ENCODE data around the gene TACR1. TPM values are rescaled to one million over a fixed set of nuclear protein-coding genes. Genes with fewer than 3 reads are reported as not detected.

Gene TACR1
- total and polyA plus RNA-seq, 2 experiments from 2014 or later: 0.13 to 0.19 TPM

- no peaks in the 10 kb centered on the region for H3K36me3 ChIP-seq (replicated peaks; ENCODE audit: insufficient read depth, low read depth)
- no peak overlapping the region for H3K27ac ChIP-seq
- no peaks in the 10 kb centered on the region for H4K20me1 ChIP-seq (ENCODE audit: insufficient read depth, poor library complexity, severe bottlenecking)
- no peak overlapping the region for H3K4me2 ChIP-seq
- no peak for DNase-seq (ENCODE audit: low spot score)
- 88% methylated on average over 4 of the region's 4 CpGs for WGBS (ENCODE audit: low lambda C conversion rate, missing lambda C conversion rate)
- H3K9me2 ChIP-seq (replicated peaks; ENCODE audit: insufficient read depth): no peaks in the 10 kb centered on the region
- no peaks in the 10 kb centered on the region for H3K4me1 ChIP-seq (ENCODE audit: insufficient read depth)
- H2AFZ ChIP-seq: no peak overlapping the region
- no peak overlapping the region for H3K4me3 ChIP-seq
- H3K27me3 ChIP-seq: no peaks in the 10 kb centered on the region
- TF ChIP-seq CTCF (IDR thresholded peaks at IDR 0.05; ENCODE audit: poor library complexity) (no peak), EZH2phosphoT487 (IDR thresholded peaks at IDR 0.05; ENCODE audit: low read depth, severe bottlenecking, unreplicated experiment) (no peak), EZH2 (IDR thresholded peaks at IDR 0.05; ENCODE audit: borderline replicate concordance) (no peak)
- no peaks in the 10 kb centered on the region for H3K79me2 ChIP-seq
- H3K9me3 ChIP-seq (ENCODE audit: low read depth): no peaks in the 10 kb centered on the region
Measured at GRCh38 chr2:75233965-75234364, 34.6 kb upstream of the TACR1 start.

- Histone ChIP-seq H3K9me3 (ENCODE audit: low read depth) (no peaks in the 10 kb centered on the region), H3K4me3 (no peak overlapping the region), H3K36me3 (replicated peaks; ENCODE audit: insufficient read depth, low read depth) (no peaks in the 10 kb centered on the region), H3K4me1 (ENCODE audit: insufficient read depth) (no peaks in the 10 kb centered on the region), H3K27me3 (no peaks in the 10 kb centered on the region), H3K79me2 (no peaks in the 10 kb centered on the region), H3K27ac (no peak overlapping the region), H4K20me1 (ENCODE audit: insufficient read depth, poor library complexity, severe bottlenecking) (no peaks in the 10 kb centered on the region), H3K9me2 (replicated peaks; ENCODE audit: insufficient read depth) (no peaks in the 10 kb centered on the region), H3K4me2 (no peak overlapping the region), H2AFZ (no peak overlapping the region)
- TF ChIP-seq EZH2 (IDR thresholded peaks at IDR 0.05; ENCODE audit: borderline replicate concordance) (no peak), CTCF (IDR thresholded peaks at IDR 0.05; ENCODE audit: poor library complexity) (no peak), EZH2phosphoT487 (IDR thresholded peaks at IDR 0.05; ENCODE audit: low read depth, severe bottlenecking, unreplicated experiment) (no peak)
- 96% methylated on average over 3 of the region's 3 CpGs for WGBS (ENCODE audit: low lambda C conversion rate, missing lambda C conversion rate)
- DNase-seq (ENCODE audit: low spot score): no peak
Measured at GRCh38 chr2:75226617-75227016, 27.3 kb upstream of the TACR1 start.

GRCh38 chr2:75226099-75226498, 26.8 kb upstream of the TACR1 start:
- Histone ChIP-seq H3K36me3 (replicated peaks; ENCODE audit: insufficient read depth, low read depth) (no peaks in the 10 kb centered on the region), H3K4me3 (no peak overlapping the region), H3K9me2 (replicated peaks; ENCODE audit: insufficient read depth) (no peaks in the 10 kb centered on the region), H3K27ac (no peak overlapping the region), H3K27me3 (no peaks in the 10 kb centered on the region), H3K9me3 (ENCODE audit: low read depth) (no peaks in the 10 kb centered on the region), H2AFZ (no peak overlapping the region), H3K79me2 (no peaks in the 10 kb centered on the region), H4K20me1 (ENCODE audit: insufficient read depth, poor library complexity, severe bottlenecking) (no peaks in the 10 kb centered on the region), H3K4me1 (ENCODE audit: insufficient read depth) (no peaks in the 10 kb centered on the region), H3K4me2 (no peak overlapping the region)
- TF ChIP-seq CTCF (IDR thresholded peaks at IDR 0.05; ENCODE audit: poor library complexity): no peak
- no peak for TF ChIP-seq EZH2 (IDR thresholded peaks at IDR 0.05; ENCODE audit: borderline replicate concordance)
- TF ChIP-seq EZH2phosphoT487 (IDR thresholded peaks at IDR 0.05; ENCODE audit: low read depth, severe bottlenecking, unreplicated experiment): no peak
- WGBS (ENCODE audit: low lambda C conversion rate, missing lambda C conversion rate): 54% methylated on average over 3 of the region's 3 CpGs
- no peak for DNase-seq (ENCODE audit: low spot score)

GRCh38 chr2:75224636-75225094, 25.3 kb upstream of the TACR1 start:
- Histone ChIP-seq H3K79me2 (no peaks in the 10 kb centered on the region), H3K4me1 (ENCODE audit: insufficient read depth) (no peaks in the 10 kb centered on the region), H3K4me3 (no peak overlapping the region), H3K9me2 (replicated peaks; ENCODE audit: insufficient read depth) (no peaks in the 10 kb centered on the region), H4K20me1 (ENCODE audit: insufficient read depth, poor library complexity, severe bottlenecking) (no peaks in the 10 kb centered on the region), H3K4me2 (no peak overlapping the region), H3K36me3 (replicated peaks; ENCODE audit: insufficient read depth, low read depth) (no peaks in the 10 kb centered on the region), H2AFZ (no peak overlapping the region), H3K27me3 (no peaks in the 10 kb centered on the region), H3K9me3 (ENCODE audit: low read depth) (no peaks in the 10 kb centered on the region), H3K27ac (no peak overlapping the region)
- WGBS (ENCODE audit: low lambda C conversion rate, missing lambda C conversion rate): 93% methylated on average over 4 of the region's 4 CpGs
- no peak for TF ChIP-seq EZH2phosphoT487 (IDR thresholded peaks at IDR 0.05; ENCODE audit: low read depth, severe bottlenecking, unreplicated experiment)
- no peak for TF ChIP-seq CTCF (IDR thresholded peaks at IDR 0.05; ENCODE audit: poor library complexity)
- no peak for TF ChIP-seq EZH2 (IDR thresholded peaks at IDR 0.05; ENCODE audit: borderline replicate concordance)
- DNase-seq (ENCODE audit: low spot score): no peak
